ENCODE data around the gene SESN1. TPM values are rescaled to one million over a fixed set of nuclear protein-coding genes. Genes with fewer than 3 reads are reported as not detected.
"Not testable (repeated sequence)": the region's sequence is repeated elsewhere in the genome, so short reads cannot be mapped to it uniquely, and the experiment has no call there.

SESN1 gene
- total RNA-seq, 4 donors from 2014 or later: 22.8 to 87.5 (median 43.4) TPM

GRCh38 chr6:109117346-109118035 lies 22.8 kb upstream of the SESN1 start:
- peak in 1 of 3 donors; percentile 27 for DNase-seq
- Histone ChIP-seq H3K27ac (peak overlapping the region in 1 of 4 donors; percentile 3), H3K4me3 (no peak overlapping the region), H3K9me3 (no peaks in the 10 kb centered on the region), H3K36me3 (no peaks in the 10 kb centered on the region), H3K4me1 (peaks cover 0 to 22% (median 5%) of the 10 kb centered on the region in 4 donors), H3K27me3 (no peaks in the 10 kb centered on the region)
- no peak for TF ChIP-seq CTCF (IDR thresholded peaks at IDR 0.05)
- TF ChIP-seq POLR2A (IDR thresholded peaks at IDR 0.05): no peak

- not testable (repeated sequence) for H3K9me3 ChIP-seq, H3K4me3 ChIP-seq, H3K4me1 ChIP-seq, DNase-seq, H3K27ac ChIP-seq, H3K36me3 ChIP-seq, H3K27me3 ChIP-seq
Observed at GRCh38 chr6:109112663-109113062, 18.0 kb upstream of the SESN1 start.

- not testable (repeated sequence) for H3K27me3 ChIP-seq, H3K36me3 ChIP-seq, H3K4me3 ChIP-seq, H3K9me3 ChIP-seq, H3K4me1 ChIP-seq, DNase-seq, H3K27ac ChIP-seq
Observed at GRCh38 chr6:109109663-109110062, 15.0 kb upstream of the SESN1 start.

- no peak overlapping the region for H3K4me3 ChIP-seq
- no peak for TF ChIP-seq POLR2A (IDR thresholded peaks at IDR 0.05)
- TF ChIP-seq CTCF (IDR thresholded peaks at IDR 0.05): no peak
- no peaks in the 10 kb centered on the region for H3K4me1 ChIP-seq
- no peaks in the 10 kb centered on the region for H3K36me3 ChIP-seq
- H3K9me3 ChIP-seq: no peaks in the 10 kb centered on the region
- no peak overlapping the region for H3K27ac ChIP-seq
- no peaks in the 10 kb centered on the region for H3K27me3 ChIP-seq
- DNase-seq: no peak
Observed at GRCh38 chr6:109105681-109106080, 11.0 kb upstream of the SESN1 start.

DNA sequence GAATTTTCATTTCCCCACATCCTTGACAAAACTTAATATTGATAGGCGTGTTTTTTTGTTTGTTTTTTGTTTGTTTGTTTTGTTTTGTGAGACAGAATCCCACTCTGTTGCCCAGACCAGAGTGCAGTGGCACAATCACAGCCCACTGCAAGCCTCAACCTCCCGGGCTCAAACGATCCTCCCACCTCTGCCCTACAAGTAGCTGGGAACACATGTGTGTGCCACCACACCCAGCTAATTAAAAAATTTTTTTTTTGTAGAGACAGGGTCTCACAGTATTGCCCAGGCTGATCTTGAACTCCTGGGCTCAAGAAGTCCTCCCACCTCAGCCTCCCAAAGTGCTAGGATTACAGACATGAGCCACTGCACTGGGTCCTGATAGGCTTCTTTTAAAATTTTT lies 9.9 kb upstream of the SESN1 start:
- TF ChIP-seq CTCF (IDR thresholded peaks at IDR 0.05) (no peak), POLR2A (IDR thresholded peaks at IDR 0.05) (no peak)

DNA sequence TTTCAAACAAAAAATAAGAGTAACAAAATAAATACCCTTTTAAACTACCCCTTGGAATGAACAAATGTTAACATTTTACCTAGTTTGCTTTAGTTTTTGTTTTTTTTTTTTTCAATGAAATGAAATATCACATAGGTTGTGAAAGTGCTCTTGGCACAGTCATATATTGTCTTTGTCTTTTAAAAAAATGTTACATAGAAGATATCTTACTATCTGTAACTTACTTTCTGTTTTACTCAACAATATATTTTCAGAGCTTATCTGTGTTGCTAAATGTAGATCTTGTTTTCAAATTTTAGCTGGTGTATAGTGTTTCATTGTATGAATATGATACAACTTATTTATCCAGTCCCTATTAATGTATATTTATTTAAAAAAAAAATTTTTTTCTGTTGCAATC lies 9.3 kb upstream of the SESN1 start:
- Histone ChIP-seq H3K27ac (no peak overlapping the region), H3K4me3 (no peak overlapping the region), H3K9me3 (no peaks in the 10 kb centered on the region), H3K4me1 (no peaks in the 10 kb centered on the region), H3K27me3 (no peaks in the 10 kb centered on the region), H3K36me3 (no peaks in the 10 kb centered on the region)
- no peak for DNase-seq
- no peak for TF ChIP-seq POLR2A (IDR thresholded peaks at IDR 0.05)
- TF ChIP-seq CTCF (IDR thresholded peaks at IDR 0.05): no peak

More for the DNA sequence above, 9.9 kb upstream of the SESN1 start:
- Histone ChIP-seq H3K27me3 (no peaks in the 10 kb centered on the region), H3K4me3 (no peak overlapping the region), H3K9me3 (no peaks in the 10 kb centered on the region), H3K36me3 (no peaks in the 10 kb centered on the region), H3K27ac (no peak overlapping the region), H3K4me1 (no peaks in the 10 kb centered on the region)
- DNase-seq: no peak

- no peaks in the 10 kb centered on the region for H3K27me3 ChIP-seq
- no peaks in the 10 kb centered on the region for H3K9me3 ChIP-seq
- H3K4me1 ChIP-seq: no peaks in the 10 kb centered on the region
- TF ChIP-seq CTCF (IDR thresholded peaks at IDR 0.05): no peak
- TF ChIP-seq POLR2A (IDR thresholded peaks at IDR 0.05): no peak
- DNase-seq: no peak
- no peak overlapping the region for H3K4me3 ChIP-seq
- H3K27ac ChIP-seq: no peak overlapping the region
- H3K36me3 ChIP-seq: no peaks in the 10 kb centered on the region
Observed at GRCh38 chr6:109102762-109103161, 8.1 kb upstream of the SESN1 start.

Measured in Peyer's patch (tissue), 4 donors.